Astrocyte (in vitro differentiated cells and primary cell): Measurements from ENCODE around the gene NTM. TPM values are rescaled to one million over a fixed set of nuclear protein-coding genes. Genes with fewer than 3 reads are reported as not detected.

Source experiments
- DNase-seq: peaks from one replicate; pipeline ENCODE4 v3.0.0-alpha.2; 2010; ENCODE audit warnings: low read depth
- FAIRE-seq: peaks from 2 replicates; lab custom pipeline; 2011; peaks lifted over from hg19 to GRCh38; lab: Jason Lieb, UNC
- H2AFZ ChIP-seq: 2 replicates; pipeline ENCODE4 v1.6.0; 2012; ENCODE audit warnings: low read depth, low read length, inconsistent platforms
- H3K27ac ChIP-seq: 2 replicates; pipeline ENCODE4 v1.5.1; 2011; ENCODE audit warnings: low read depth, low read length, inconsistent platforms
- H3K27me3 ChIP-seq: 2 replicates; pipeline ENCODE4 v1.6.0; 2011; ENCODE audit warnings: low read length, inconsistent platforms; ENCODE audit not compliant: insufficient read depth
- H3K36me3 ChIP-seq: 2 replicates; pipeline ENCODE4 v1.5.1; 2011; ENCODE audit warnings: low read length, inconsistent platforms; ENCODE audit not compliant: insufficient read depth
- H3K4me1 ChIP-seq: 2 replicates; pipeline ENCODE4 v1.5.1; 2011; ENCODE audit warnings: low read length, inconsistent platforms; ENCODE audit not compliant: insufficient read depth
- H3K4me2 ChIP-seq: 2 replicates; pipeline ENCODE4 v1.6.0; 2012; ENCODE audit warnings: low read length, inconsistent platforms
- H3K4me3 ChIP-seq: 2 replicates; pipeline ENCODE4 v1.5.1; 2011; ENCODE audit warnings: low read depth, mild to moderate bottlenecking, low read length, inconsistent platforms; ENCODE audit not compliant: insufficient read depth
- H3K79me2 ChIP-seq: 2 replicates; pipeline ENCODE4 v1.6.0; 2012; ENCODE audit warnings: mild to moderate bottlenecking, low read length, inconsistent platforms; ENCODE audit not compliant: insufficient read depth
- H3K9ac ChIP-seq: 2 replicates; pipeline ENCODE4 v1.6.0; 2012; ENCODE audit warnings: mild to moderate bottlenecking, low read length, inconsistent platforms
- H3K9me3 ChIP-seq: 2 replicates; pipeline ENCODE4 v1.5.1; 2012; ENCODE audit warnings: low read depth, mild to moderate bottlenecking, low read length, inconsistent platforms; ENCODE audit not compliant: insufficient read depth
- H4K20me1 ChIP-seq: 2 replicates; pipeline ENCODE4 v1.6.0; 2012; ENCODE audit warnings: low read length, inconsistent platforms; ENCODE audit not compliant: insufficient read depth
- H3K27ac Mint-ChIP-seq: one replicate; pipeline ENCODE4 v1.8.0; 2021; ENCODE audit warnings: mild to moderate bottlenecking, mixed read lengths; ENCODE audit not compliant: unreplicated experiment
- H3K27me3 Mint-ChIP-seq: one replicate; pipeline ENCODE4 v1.8.0; 2021; ENCODE audit warnings: low read depth, mixed read lengths; ENCODE audit not compliant: unreplicated experiment
- H3K36me3 Mint-ChIP-seq: one replicate; pipeline ENCODE4 v1.8.0; 2021; ENCODE audit warnings: low read depth, mixed read lengths; ENCODE audit not compliant: unreplicated experiment
- H3K4me1 Mint-ChIP-seq: one replicate; pipeline ENCODE4 v1.8.0; 2021; ENCODE audit warnings: low read depth, mixed read lengths; ENCODE audit not compliant: unreplicated experiment
- H3K4me3 Mint-ChIP-seq: one replicate; pipeline ENCODE4 v1.8.0; 2021; ENCODE audit warnings: mild to moderate bottlenecking, moderate library complexity, mixed read lengths; ENCODE audit not compliant: unreplicated experiment
- H3K9me3 Mint-ChIP-seq: one replicate; pipeline ENCODE4 v1.8.0; 2021; ENCODE audit warnings: mild to moderate bottlenecking, mixed read lengths; ENCODE audit not compliant: unreplicated experiment
- EZH2 ChIP-seq: IDR thresholded peaks from 2 replicates; pipeline ENCODE4 v1.6.1; 2012; ENCODE audit warnings: mild to moderate bottlenecking, low read length, inconsistent platforms; ENCODE audit not compliant: insufficient read depth
- total RNA-seq: library from RNA; stranded (reverse); gene quantifications from 2 replicates; pipeline ENCODE4 v1.2.1, GENCODE V29; 2021
- TF ChIP-seq, protein P1 (sequence below): IDR thresholded peaks from 2 replicates; pipeline ENCODE4 v1.5.1; 2011; ENCODE audit warnings: low read depth, mild to moderate bottlenecking, inconsistent platforms, low read length, moderate library complexity; ENCODE audit not compliant: insufficient read depth

Gene NTM
- total RNA-seq, 1 donor from 2014 or later, result 98.2 TPM

DNA sequence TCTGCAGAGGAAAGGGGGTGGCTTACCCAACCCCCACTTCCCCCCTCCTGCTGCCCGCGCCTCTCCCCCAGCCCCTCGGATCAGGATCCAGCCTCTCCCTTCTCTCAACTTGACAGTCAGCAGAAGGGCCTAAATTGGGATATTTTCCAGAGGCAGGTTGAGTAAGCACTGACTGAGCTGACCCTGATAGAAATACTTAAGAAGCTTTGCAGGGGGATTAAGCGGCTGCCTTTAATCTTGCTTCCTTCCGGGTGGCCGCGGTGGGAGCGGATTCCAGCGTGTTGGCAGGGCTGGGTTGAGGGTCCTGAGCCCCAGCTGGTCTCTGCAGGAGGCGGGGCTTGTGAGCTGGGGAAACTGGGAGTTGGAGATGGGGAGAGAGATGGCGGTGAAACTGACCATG lies 445.2 kb downstream of the NTM start:
- TF ChIP-seq, protein P1, sequence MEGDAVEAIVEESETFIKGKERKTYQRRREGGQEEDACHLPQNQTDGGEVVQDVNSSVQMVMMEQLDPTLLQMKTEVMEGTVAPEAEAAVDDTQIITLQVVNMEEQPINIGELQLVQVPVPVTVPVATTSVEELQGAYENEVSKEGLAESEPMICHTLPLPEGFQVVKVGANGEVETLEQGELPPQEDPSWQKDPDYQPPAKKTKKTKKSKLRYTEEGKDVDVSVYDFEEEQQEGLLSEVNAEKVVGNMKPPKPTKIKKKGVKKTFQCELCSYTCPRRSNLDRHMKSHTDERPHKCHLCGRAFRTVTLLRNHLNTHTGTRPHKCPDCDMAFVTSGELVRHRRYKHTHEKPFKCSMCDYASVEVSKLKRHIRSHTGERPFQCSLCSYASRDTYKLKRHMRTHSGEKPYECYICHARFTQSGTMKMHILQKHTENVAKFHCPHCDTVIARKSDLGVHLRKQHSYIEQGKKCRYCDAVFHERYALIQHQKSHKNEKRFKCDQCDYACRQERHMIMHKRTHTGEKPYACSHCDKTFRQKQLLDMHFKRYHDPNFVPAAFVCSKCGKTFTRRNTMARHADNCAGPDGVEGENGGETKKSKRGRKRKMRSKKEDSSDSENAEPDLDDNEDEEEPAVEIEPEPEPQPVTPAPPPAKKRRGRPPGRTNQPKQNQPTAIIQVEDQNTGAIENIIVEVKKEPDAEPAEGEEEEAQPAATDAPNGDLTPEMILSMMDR, result no peak
- no peak for TF ChIP-seq EZH2
- H4K20me1 ChIP-seq, result no peaks in the 10 kb centered on the region
- H3K36me3 ChIP-seq, result no peaks in the 10 kb centered on the region
- FAIRE-seq, result no peak
- H2AFZ ChIP-seq, result no peak overlapping the region
- H3K9ac ChIP-seq, result no peak overlapping the region
- peaks cover 2% of the 10 kb centered on the region for H3K27me3 ChIP-seq
- peak overlapping the region; percentile 58 for H3K4me2 ChIP-seq
- Mint-ChIP-seq H3K27me3 (peaks cover 28% of the 10 kb centered on the region), H3K27ac (no peak overlapping the region), H3K36me3 (peaks cover 3% of the 10 kb centered on the region), H3K4me3 (no peak overlapping the region), H3K9me3 (peaks cover 2% of the 10 kb centered on the region), H3K4me1 (no peaks in the 10 kb centered on the region)
- DNase-seq, result no peak
- H3K79me2 ChIP-seq, result no peaks in the 10 kb centered on the region
- no peaks in the 10 kb centered on the region for H3K9me3 ChIP-seq
- no peak overlapping the region for H3K4me3 ChIP-seq
- peaks cover 12% of the 10 kb centered on the region for H3K4me1 ChIP-seq
- no peak overlapping the region for H3K27ac ChIP-seq

DNA sequence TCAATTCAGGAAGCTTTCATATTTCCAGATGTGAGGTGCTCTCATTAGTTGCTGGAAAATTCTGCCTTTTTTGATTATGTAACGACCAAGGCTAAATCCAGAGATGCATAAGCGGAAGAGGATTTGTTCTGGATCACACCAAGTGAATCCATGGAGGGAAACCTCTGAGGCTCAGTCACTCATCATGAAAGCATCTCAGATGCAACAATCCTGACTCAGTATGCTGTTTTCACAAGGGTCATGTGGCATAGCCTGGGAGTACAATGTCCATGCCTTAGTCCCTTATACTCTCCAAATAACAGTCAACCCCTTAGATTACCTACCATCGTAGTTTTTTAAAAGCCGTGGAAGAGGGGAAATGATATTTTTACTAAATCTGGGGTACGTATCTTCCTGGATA lies 445.6 kb downstream of the NTM start:
- H3K9me3 Mint-ChIP-seq, result peaks cover 2% of the 10 kb centered on the region

DNA sequence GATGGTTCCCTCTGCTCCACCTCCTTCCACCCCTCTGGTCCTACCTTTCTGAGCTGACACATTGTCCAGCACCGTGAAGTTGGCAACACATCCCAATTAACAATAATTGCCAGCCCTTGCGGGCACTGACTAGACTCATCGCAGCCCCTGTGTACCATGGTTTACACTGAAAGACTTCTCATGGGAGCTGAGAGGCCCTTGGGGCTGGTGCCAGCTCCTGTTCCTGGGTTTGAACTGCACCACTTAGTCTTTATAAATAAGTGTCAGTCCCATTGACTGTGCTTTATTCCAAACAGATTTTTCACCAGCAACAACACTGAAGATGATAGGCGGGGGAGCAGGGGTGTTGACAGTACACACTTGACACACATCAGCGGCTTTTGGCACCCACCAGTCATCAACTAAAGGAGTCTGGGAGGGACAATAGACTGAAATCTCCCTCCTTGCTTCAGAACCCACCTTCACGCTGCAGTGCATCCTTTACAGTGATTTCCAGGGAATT lies 447.3 kb downstream of the NTM start:
- no peak overlapping the region for H3K4me2 ChIP-seq
- Mint-ChIP-seq H3K36me3 (peaks cover 3% of the 10 kb centered on the region), H3K9me3 (peaks cover 2% of the 10 kb centered on the region), H3K4me3 (no peak overlapping the region), H3K27me3 (peaks cover 38% of the 10 kb centered on the region), H3K4me1 (no peaks in the 10 kb centered on the region), H3K27ac (peak overlapping the region; percentile 9)
- H3K79me2 ChIP-seq, result no peaks in the 10 kb centered on the region
- no peaks in the 10 kb centered on the region for H4K20me1 ChIP-seq
- H3K4me1 ChIP-seq, result peaks cover 6% of the 10 kb centered on the region
- no peak overlapping the region for H3K4me3 ChIP-seq
- H3K27me3 ChIP-seq, result peaks cover 20% of the 10 kb centered on the region
- DNase-seq (no peak), FAIRE-seq (no peak)
- H3K27ac ChIP-seq, result no peak overlapping the region
- H2AFZ ChIP-seq, result no peak overlapping the region
- TF ChIP-seq, protein P1, result no peak
- TF ChIP-seq EZH2, result no peak
- H3K9me3 ChIP-seq, result no peaks in the 10 kb centered on the region
- H3K36me3 ChIP-seq, result no peaks in the 10 kb centered on the region
- H3K9ac ChIP-seq, result no peak overlapping the region

More for the DNA sequence above, 445.6 kb downstream of the NTM start:
- no peaks in the 10 kb centered on the region for H3K4me1 Mint-ChIP-seq
- FAIRE-seq (peak; percentile 65), DNase-seq (no peak)
- no peaks in the 10 kb centered on the region for H3K79me2 ChIP-seq
- no peak overlapping the region for H3K27ac ChIP-seq
- H3K4me3 ChIP-seq, result no peak overlapping the region
- no peak overlapping the region for H2AFZ ChIP-seq
- H3K4me3 Mint-ChIP-seq, result no peak overlapping the region
- no peaks in the 10 kb centered on the region for H3K9me3 ChIP-seq
- no peak overlapping the region for H3K9ac ChIP-seq
- H3K4me2 ChIP-seq, result peak overlapping the region; percentile 58
- H4K20me1 ChIP-seq, result no peaks in the 10 kb centered on the region
- H3K27ac Mint-ChIP-seq, result no peak overlapping the region
- TF ChIP-seq, protein P1, result no peak
- no peak for TF ChIP-seq EZH2
- peaks cover 3% of the 10 kb centered on the region for H3K27me3 ChIP-seq
- peaks cover 12% of the 10 kb centered on the region for H3K4me1 ChIP-seq
- peaks cover 28% of the 10 kb centered on the region for H3K27me3 Mint-ChIP-seq
- H3K36me3 ChIP-seq, result no peaks in the 10 kb centered on the region
- H3K36me3 Mint-ChIP-seq, result peaks cover 3% of the 10 kb centered on the region
